ENCODE results near the gene FLYWCH1. TPM values are rescaled to one million over a fixed set of nuclear protein-coding genes. Genes with fewer than 3 reads are reported as not detected.

The FLYWCH1 gene
- total and polyA plus RNA-seq, 4 donors = 3.9 to 12.2 (median 7.8) TPM

DNA sequence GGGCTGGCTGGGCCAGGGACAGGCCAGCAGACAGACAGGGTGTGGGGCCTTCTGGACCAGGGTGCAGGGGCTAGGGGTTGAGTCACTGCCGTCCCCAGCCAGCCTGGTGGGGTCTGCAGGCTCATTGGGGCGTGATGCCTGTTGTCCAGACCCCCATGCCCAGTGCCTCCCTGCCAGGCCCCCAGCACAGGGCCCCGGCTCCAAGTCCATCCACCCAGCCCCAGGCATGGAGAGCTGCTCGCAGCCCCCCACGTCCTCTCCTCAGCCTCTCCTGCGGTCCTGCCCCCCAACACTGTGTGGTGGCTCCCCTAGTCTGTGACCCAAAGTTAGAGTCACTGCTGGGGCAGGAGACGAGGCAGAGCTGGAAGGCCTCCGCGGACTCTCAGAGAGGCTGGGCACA is 75.6 kb downstream of the FLYWCH1 start:
- Histone ChIP-seq H3K9ac (ENCODE audit: low read depth in 1 of 2, low read length in 2 of 2) (no peak overlapping the region), H3K4me1 (ENCODE audit: control insufficient read depth in 4 of 4, insufficient read depth in 4 of 4, low read length in 3 of 4) (peaks cover 0 to 17% (median 9%) of the 10 kb centered on the region in 4 donors), H3K4me3 (ENCODE audit: low read depth in 1 of 3, low read length in 3 of 3) (no peak overlapping the region), H3K36me3 (ENCODE audit: control insufficient read depth in 4 of 4, insufficient read depth in 3 of 4, low read depth in 1 of 4, low read length in 3 of 4) (no peaks in the 10 kb centered on the region), H3K27ac (ENCODE audit: low read depth in 1 of 2, low read length in 2 of 2) (no peak overlapping the region), H3K27me3 (ENCODE audit: control insufficient read depth in 4 of 4, insufficient read depth in 4 of 4, low read length in 3 of 4) (no peaks in the 10 kb centered on the region), H3K9me3 (ENCODE audit: control insufficient read depth in 4 of 4, low read length in 3 of 4) (no peaks in the 10 kb centered on the region)
- 92% methylated on average over 9 of the region's 9 CpGs for WGBS
- no peak for DNase-seq (ENCODE audit: low spot score)
- TF ChIP-seq, protein P1, sequence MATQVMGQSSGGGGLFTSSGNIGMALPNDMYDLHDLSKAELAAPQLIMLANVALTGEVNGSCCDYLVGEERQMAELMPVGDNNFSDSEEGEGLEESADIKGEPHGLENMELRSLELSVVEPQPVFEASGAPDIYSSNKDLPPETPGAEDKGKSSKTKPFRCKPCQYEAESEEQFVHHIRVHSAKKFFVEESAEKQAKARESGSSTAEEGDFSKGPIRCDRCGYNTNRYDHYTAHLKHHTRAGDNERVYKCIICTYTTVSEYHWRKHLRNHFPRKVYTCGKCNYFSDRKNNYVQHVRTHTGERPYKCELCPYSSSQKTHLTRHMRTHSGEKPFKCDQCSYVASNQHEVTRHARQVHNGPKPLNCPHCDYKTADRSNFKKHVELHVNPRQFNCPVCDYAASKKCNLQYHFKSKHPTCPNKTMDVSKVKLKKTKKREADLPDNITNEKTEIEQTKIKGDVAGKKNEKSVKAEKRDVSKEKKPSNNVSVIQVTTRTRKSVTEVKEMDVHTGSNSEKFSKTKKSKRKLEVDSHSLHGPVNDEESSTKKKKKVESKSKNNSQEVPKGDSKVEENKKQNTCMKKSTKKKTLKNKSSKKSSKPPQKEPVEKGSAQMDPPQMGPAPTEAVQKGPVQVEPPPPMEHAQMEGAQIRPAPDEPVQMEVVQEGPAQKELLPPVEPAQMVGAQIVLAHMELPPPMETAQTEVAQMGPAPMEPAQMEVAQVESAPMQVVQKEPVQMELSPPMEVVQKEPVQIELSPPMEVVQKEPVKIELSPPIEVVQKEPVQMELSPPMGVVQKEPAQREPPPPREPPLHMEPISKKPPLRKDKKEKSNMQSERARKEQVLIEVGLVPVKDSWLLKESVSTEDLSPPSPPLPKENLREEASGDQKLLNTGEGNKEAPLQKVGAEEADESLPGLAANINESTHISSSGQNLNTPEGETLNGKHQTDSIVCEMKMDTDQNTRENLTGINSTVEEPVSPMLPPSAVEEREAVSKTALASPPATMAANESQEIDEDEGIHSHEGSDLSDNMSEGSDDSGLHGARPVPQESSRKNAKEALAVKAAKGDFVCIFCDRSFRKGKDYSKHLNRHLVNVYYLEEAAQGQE (IDR thresholded peaks at IDR 0.05) = no peak
- TF ChIP-seq RAD21 (IDR thresholded peaks at IDR 0.05) (no peak), SP1 (IDR thresholded peaks at IDR 0.05) (no peak), NR2F2 (IDR thresholded peaks at IDR 0.05) (no peak), FOXA2 (IDR thresholded peaks at IDR 0.05) (no peak), HNF4A (conservative IDR thresholded peaks at IDR 0.05) (no peak), JUND (IDR thresholded peaks at IDR 0.05) (no peak), HNF4G (IDR thresholded peaks at IDR 0.05) (no peak), GABPA (IDR thresholded peaks at IDR 0.05 in 1 of 2, conservative IDR thresholded peaks at IDR 0.05 in 1 of 2) (no peak), RXRA (IDR thresholded peaks at IDR 0.05) (no peak), TAF1 (conservative IDR thresholded peaks at IDR 0.05) (no peak), FOXA1 (IDR thresholded peaks at IDR 0.05) (no peak), YY1 (IDR thresholded peaks at IDR 0.05) (no peak), EGR1 (IDR thresholded peaks at IDR 0.05; ENCODE audit: low read depth in 2 of 2) (no peak)
- TF ChIP-seq, protein P2, sequence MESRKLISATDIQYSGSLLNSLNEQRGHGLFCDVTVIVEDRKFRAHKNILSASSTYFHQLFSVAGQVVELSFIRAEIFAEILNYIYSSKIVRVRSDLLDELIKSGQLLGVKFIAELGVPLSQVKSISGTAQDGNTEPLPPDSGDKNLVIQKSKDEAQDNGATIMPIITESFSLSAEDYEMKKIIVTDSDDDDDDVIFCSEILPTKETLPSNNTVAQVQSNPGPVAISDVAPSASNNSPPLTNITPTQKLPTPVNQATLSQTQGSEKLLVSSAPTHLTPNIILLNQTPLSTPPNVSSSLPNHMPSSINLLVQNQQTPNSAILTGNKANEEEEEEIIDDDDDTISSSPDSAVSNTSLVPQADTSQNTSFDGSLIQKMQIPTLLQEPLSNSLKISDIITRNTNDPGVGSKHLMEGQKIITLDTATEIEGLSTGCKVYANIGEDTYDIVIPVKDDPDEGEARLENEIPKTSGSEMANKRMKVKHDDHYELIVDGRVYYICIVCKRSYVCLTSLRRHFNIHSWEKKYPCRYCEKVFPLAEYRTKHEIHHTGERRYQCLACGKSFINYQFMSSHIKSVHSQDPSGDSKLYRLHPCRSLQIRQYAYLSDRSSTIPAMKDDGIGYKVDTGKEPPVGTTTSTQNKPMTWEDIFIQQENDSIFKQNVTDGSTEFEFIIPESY (IDR thresholded peaks at IDR 0.05) = no peak
- TF ChIP-seq, protein P3, sequence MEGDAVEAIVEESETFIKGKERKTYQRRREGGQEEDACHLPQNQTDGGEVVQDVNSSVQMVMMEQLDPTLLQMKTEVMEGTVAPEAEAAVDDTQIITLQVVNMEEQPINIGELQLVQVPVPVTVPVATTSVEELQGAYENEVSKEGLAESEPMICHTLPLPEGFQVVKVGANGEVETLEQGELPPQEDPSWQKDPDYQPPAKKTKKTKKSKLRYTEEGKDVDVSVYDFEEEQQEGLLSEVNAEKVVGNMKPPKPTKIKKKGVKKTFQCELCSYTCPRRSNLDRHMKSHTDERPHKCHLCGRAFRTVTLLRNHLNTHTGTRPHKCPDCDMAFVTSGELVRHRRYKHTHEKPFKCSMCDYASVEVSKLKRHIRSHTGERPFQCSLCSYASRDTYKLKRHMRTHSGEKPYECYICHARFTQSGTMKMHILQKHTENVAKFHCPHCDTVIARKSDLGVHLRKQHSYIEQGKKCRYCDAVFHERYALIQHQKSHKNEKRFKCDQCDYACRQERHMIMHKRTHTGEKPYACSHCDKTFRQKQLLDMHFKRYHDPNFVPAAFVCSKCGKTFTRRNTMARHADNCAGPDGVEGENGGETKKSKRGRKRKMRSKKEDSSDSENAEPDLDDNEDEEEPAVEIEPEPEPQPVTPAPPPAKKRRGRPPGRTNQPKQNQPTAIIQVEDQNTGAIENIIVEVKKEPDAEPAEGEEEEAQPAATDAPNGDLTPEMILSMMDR (IDR thresholded peaks at IDR 0.05; ENCODE audit: low read depth, low read length, missing input control) = no peak
- TF ChIP-seq, protein P4, sequence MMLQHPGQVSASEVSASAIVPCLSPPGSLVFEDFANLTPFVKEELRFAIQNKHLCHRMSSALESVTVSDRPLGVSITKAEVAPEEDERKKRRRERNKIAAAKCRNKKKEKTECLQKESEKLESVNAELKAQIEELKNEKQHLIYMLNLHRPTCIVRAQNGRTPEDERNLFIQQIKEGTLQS (IDR thresholded peaks at IDR 0.05) = no peak
- TF ChIP-seq, protein P5, sequence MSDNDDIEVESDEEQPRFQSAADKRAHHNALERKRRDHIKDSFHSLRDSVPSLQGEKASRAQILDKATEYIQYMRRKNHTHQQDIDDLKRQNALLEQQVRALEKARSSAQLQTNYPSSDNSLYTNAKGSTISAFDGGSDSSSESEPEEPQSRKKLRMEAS (IDR thresholded peaks at IDR 0.05) = no peak

Measured in liver (tissue), 9 donors.